ENCODE data around the gene PSTPIP2. TPM values are rescaled to one million over a fixed set of nuclear protein-coding genes. Genes with fewer than 3 reads are reported as not detected.
A peak's percentile ranks its signal among the peaks of the same experiment; 100 is the strongest.

Gene PSTPIP2
- total RNA-seq, 1 experiment from 2014 or later, result not detected

- ChIA-PET CTCF (no interaction called here), POLR2A (ENCODE audit: unreplicated experiment) (no interaction called here)
- BruUV-seq (replicated peaks), result no TSS peak
- Histone ChIP-seq H4K20me1 (ENCODE audit: insufficient read depth) (no peaks in the 10 kb centered on the region), H3K36me3 (ENCODE audit: low read depth) (no peaks in the 10 kb centered on the region), H3K9me2 (ENCODE audit: insufficient read depth) (no peaks in the 10 kb centered on the region), H3K27ac (no peak overlapping the region), H3K79me2 (ENCODE audit: low read depth) (no peaks in the 10 kb centered on the region), H3F3A (ENCODE audit: insufficient read depth, low read depth) (0 out of 2 replicates have a peak, but pooled peaks cover 8% of the 10 kb centered on the region), H3K4me2 (no peak overlapping the region), H3K27me3 (ENCODE audit: insufficient read depth, low read depth) (no peaks in the 10 kb centered on the region), H3K4me3 (no peak overlapping the region), H3K4me1 (replicated peaks; ENCODE audit: insufficient read depth) (no peaks in the 10 kb centered on the region), H3K9me3 (ENCODE audit: insufficient read depth, low read depth) (no peaks in the 10 kb centered on the region), H2AFZ (no peak overlapping the region)
- intact Hi-C loops (cut with micrococcal nuclease; ENCODE audit: unreplicated experiment), result no loop called here
- DNase-seq, result peak; percentile 2 to 69
- TF ChIP-seq EZH2 (IDR thresholded peaks at IDR 0.05; ENCODE audit: low read depth) (no peak), CTCF (conservative IDR thresholded peaks at IDR 0.05) (no peak)
Measured at GRCh38 chr18:46042571-46043123, 29.4 kb downstream of the PSTPIP2 start.

GRCh38 chr18:46040747-46041104 lies 31.3 kb downstream of the PSTPIP2 start:
- TF ChIP-seq EZH2 (IDR thresholded peaks at IDR 0.05; ENCODE audit: low read depth), result no peak
- no peak for TF ChIP-seq CTCF (conservative IDR thresholded peaks at IDR 0.05)
- no peak overlapping the region for H3K4me3 ChIP-seq
- ChIA-PET POLR2A (ENCODE audit: unreplicated experiment) (no interaction called here), CTCF (no interaction called here)
- no peaks in the 10 kb centered on the region for H3K79me2 ChIP-seq (ENCODE audit: low read depth)
- no peak overlapping the region for H2AFZ ChIP-seq
- H3F3A ChIP-seq (ENCODE audit: insufficient read depth, low read depth), result 0 out of 2 replicates have a peak, but pooled peaks cover 8% of the 10 kb centered on the region
- no peak for DNase-seq
- no peaks in the 10 kb centered on the region for H3K4me1 ChIP-seq (replicated peaks; ENCODE audit: insufficient read depth)
- H3K4me2 ChIP-seq, result no peak overlapping the region
- no peak overlapping the region for H3K27ac ChIP-seq
- intact Hi-C loops (cut with micrococcal nuclease; ENCODE audit: unreplicated experiment), result no loop called here
- no peaks in the 10 kb centered on the region for H4K20me1 ChIP-seq (ENCODE audit: insufficient read depth)
- H3K9me3 ChIP-seq (ENCODE audit: insufficient read depth, low read depth), result no peaks in the 10 kb centered on the region
- H3K9me2 ChIP-seq (ENCODE audit: insufficient read depth), result no peaks in the 10 kb centered on the region
- BruUV-seq (replicated peaks), result no TSS peak
- no peaks in the 10 kb centered on the region for H3K27me3 ChIP-seq (ENCODE audit: insufficient read depth, low read depth)
- H3K36me3 ChIP-seq (ENCODE audit: low read depth), result no peaks in the 10 kb centered on the region

GRCh38 chr18:46040033-46040746 lies 31.9 kb downstream of the PSTPIP2 start:
- ChIA-PET POLR2A (ENCODE audit: unreplicated experiment) (no interaction called here), CTCF (no interaction called here)
- Histone ChIP-seq H3K9me2 (ENCODE audit: insufficient read depth) (no peaks in the 10 kb centered on the region), H3F3A (ENCODE audit: insufficient read depth, low read depth) (0 out of 2 replicates have a peak, but pooled peaks cover 8% of the 10 kb centered on the region), H2AFZ (no peak overlapping the region), H4K20me1 (ENCODE audit: insufficient read depth) (no peaks in the 10 kb centered on the region), H3K4me2 (no peak overlapping the region), H3K4me3 (no peak overlapping the region), H3K27ac (no peak overlapping the region), H3K9me3 (ENCODE audit: insufficient read depth, low read depth) (no peaks in the 10 kb centered on the region), H3K79me2 (ENCODE audit: low read depth) (no peaks in the 10 kb centered on the region), H3K27me3 (ENCODE audit: insufficient read depth, low read depth) (no peaks in the 10 kb centered on the region), H3K4me1 (replicated peaks; ENCODE audit: insufficient read depth) (no peaks in the 10 kb centered on the region), H3K36me3 (ENCODE audit: low read depth) (no peaks in the 10 kb centered on the region)
- intact Hi-C loops (cut with micrococcal nuclease; ENCODE audit: unreplicated experiment), result no loop called here
- no TSS peak for BruUV-seq (replicated peaks)
- no peak for TF ChIP-seq CTCF (conservative IDR thresholded peaks at IDR 0.05)
- TF ChIP-seq EZH2 (IDR thresholded peaks at IDR 0.05; ENCODE audit: low read depth), result no peak
- DNase-seq, result no peak

Measured in PC-9 (cell line).